Transverse colon (tissue), 4 donors: ENCODE results near the gene MRPL52. TPM values are rescaled to one million over a fixed set of nuclear protein-coding genes. Genes with fewer than 3 reads are reported as not detected.

Experiments used
- DNase-seq: peaks from one replicate; pipeline ENCODE4 v3.0.0-alpha.2; 2019
- H3K27ac ChIP-seq, 4 donors: fragments of 200-600 bp; sonication (generic); 2 replicates each; pipeline ENCODE4 v1.5.1; 2016 to 2018; ENCODE audit warnings: inconsistent platforms in 4 of 4
- H3K27me3 ChIP-seq: fragments of 200-600 bp; sonication (generic); 2 replicates; pipeline ENCODE4 v1.5.1; 2017; ENCODE audit warnings: inconsistent platforms
- H3K36me3 ChIP-seq, 4 donors: fragments of 200-600 bp; sonication (generic); 2 replicates each; pipeline ENCODE4 v1.5.1; 2017 to 2019; ENCODE audit warnings: inconsistent platforms in 4 of 4
- H3K4me1 ChIP-seq, 4 donors: fragments of 200-600 bp; sonication (generic); 2 replicates each; pipeline ENCODE4 v1.5.1; 2017 to 2020; ENCODE audit warnings: inconsistent platforms in 4 of 4
- H3K4me3 ChIP-seq, 4 donors: fragments of 200-600 bp; sonication (generic); 1 replicate in 1 of 4; 2 replicates in 3 of 4; pipeline versions ENCODE4 v1.5.1 to v1.6.1; 2017 to 2019; ENCODE audit warnings: inconsistent platforms in 4 of 4
- H3K9me3 ChIP-seq, 2 donors: fragments of 200-600 bp; sonication (generic); 2 replicates each; pipeline ENCODE4 v1.5.1; 2017 to 2019; ENCODE audit warnings: inconsistent platforms in 2 of 2
- CTCF ChIP-seq, 5 experiments: fragments of 200-600 bp in 3 of 5; fragments of 450-650 bp in 2 of 5; sonication (generic) in 3 of 5; IDR thresholded peaks; 1 replicate in 2 of 5; 2 replicates in 3 of 5; pipeline ENCODE4 v1.5.1; 2016 to 2017; ENCODE audit warnings: antibody characterized with exemption in 5 of 5, inconsistent platforms in 3 of 5, mild to moderate bottlenecking in 2 of 5, moderate library complexity in 1 of 5
- EP300 ChIP-seq: sonication (generic); formaldehyde crosslinking; IDR thresholded peaks from one replicate; pipeline ENCODE4 v1.6.1; 2017; ENCODE audit warnings: antibody characterized with exemption, low read depth
- POLR2A ChIP-seq: fragments of 450-650 bp; IDR thresholded peaks from one replicate; pipeline ENCODE4 v1.6.1; 2016; ENCODE audit warnings: antibody characterized with exemption, mild to moderate bottlenecking, moderate library complexity
- POLR2AphosphoS5 ChIP-seq, 3 donors: sonication (generic); formaldehyde crosslinking; IDR thresholded peaks; one replicate each; pipeline ENCODE4 v1.6.1; 2016; ENCODE audit warnings: antibody characterized with exemption in 3 of 3
- WGBS, 2 donors: methylation state at CpG; one replicate each; pipeline ENCODE4 v1.1.5; 2018; ENCODE audit warnings: low coverage in 1 of 2; 5-methylcytosine and 5-hydroxymethylcytosine counted together
- in situ Hi-C, 4 donors: fragments of 200-750 bp; cut with MboI; loops; one replicate each; pipeline versions ENCODE4 v1.15.0 to v1.15.1; 2017; ENCODE audit warnings: low sequenced_read_pairs in 3 of 4, low pct_ligation_motif_present in 1 of 4, low pct_unique_long_range_greater_than_20kb in 1 of 4
- intact Hi-C: fragments of 100-400 bp; cut with DNase I; formaldehyde crosslinking; loops from one replicate; pipeline ENCODE4 v1.15.1; 2023; ENCODE audit warnings: low total_unique reads
- total RNA-seq, 4 donors: library from RNA; depleted of rRNA; stranded (reverse); fragments of >200 nt; gene quantifications; one replicate each; pipeline ENCODE4 v1.1.0, GENCODE V29; 2016

The MRPL52 gene
- total RNA-seq, 4 donors from 2014 or later = 7.5 to 44.3 (median 23.8) TPM; not detected in 1

DNA sequence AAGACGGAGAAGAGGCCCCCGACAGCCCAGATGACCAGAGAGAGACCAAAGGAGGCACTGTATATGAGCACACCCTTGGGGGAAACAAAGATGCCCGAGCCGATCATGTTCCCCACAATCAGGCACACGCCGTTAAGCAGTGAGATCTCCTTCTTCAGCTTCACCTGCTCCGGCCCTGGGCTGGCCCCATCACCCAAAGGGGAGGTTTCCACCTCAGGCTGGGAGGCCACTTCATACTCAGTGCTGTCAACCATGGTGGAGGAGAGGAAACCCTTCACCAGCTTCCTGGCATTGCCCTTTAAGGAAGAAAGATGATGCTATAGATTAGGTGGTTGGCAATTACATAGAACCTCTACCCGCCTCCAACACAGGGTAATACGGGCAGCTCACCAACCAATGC, 16.5 kb upstream of the MRPL52 start:
- DNase-seq = no peak
- intact Hi-C loops (no loop called here), in situ Hi-C loops (no loop called here)
- Histone ChIP-seq H3K36me3 (no peaks in the 10 kb centered on the region), H3K27ac (no peak overlapping the region), H3K9me3 (no peaks in the 10 kb centered on the region), H3K27me3 (no peaks in the 10 kb centered on the region), H3K4me3 (no peak overlapping the region), H3K4me1 (peaks cover 0 to 20% (median 8%) of the 10 kb centered on the region in 4 donors)
- 76 to 82% methylated on average over 2 to 9 of the region's 9 CpGs for WGBS, 2 donors
- TF ChIP-seq POLR2AphosphoS5 (IDR thresholded peaks at IDR 0.05) = no peak
- no peak for TF ChIP-seq EP300
- no peak for TF ChIP-seq POLR2A
- TF ChIP-seq CTCF (IDR thresholded peaks at IDR 0.05) = no peak

GRCh38 chr14:22814373-22814772, 15.3 kb upstream of the MRPL52 start:
- Histone ChIP-seq H3K4me1 (peaks cover 0 to 17% (median 13%) of the 10 kb centered on the region in 4 donors), H3K4me3 (peak overlapping the region in 1 of 4 donors; percentile 28), H3K27ac (peak overlapping the region in 2 of 4 donors; percentile 49 to 62), H3K27me3 (no peaks in the 10 kb centered on the region), H3K9me3 (no peaks in the 10 kb centered on the region), H3K36me3 (no peaks in the 10 kb centered on the region)
- WGBS, 2 donors = 83 to 89% methylated on average over 4 to 7 of the region's 7 CpGs
- in situ Hi-C loops (no loop called here), intact Hi-C loops (no loop called here)
- DNase-seq = no peak
- TF ChIP-seq EP300 = no peak
- TF ChIP-seq CTCF (IDR thresholded peaks at IDR 0.05) = no peak
- TF ChIP-seq POLR2A = no peak
- no peak for TF ChIP-seq POLR2AphosphoS5 (IDR thresholded peaks at IDR 0.05)

DNA sequence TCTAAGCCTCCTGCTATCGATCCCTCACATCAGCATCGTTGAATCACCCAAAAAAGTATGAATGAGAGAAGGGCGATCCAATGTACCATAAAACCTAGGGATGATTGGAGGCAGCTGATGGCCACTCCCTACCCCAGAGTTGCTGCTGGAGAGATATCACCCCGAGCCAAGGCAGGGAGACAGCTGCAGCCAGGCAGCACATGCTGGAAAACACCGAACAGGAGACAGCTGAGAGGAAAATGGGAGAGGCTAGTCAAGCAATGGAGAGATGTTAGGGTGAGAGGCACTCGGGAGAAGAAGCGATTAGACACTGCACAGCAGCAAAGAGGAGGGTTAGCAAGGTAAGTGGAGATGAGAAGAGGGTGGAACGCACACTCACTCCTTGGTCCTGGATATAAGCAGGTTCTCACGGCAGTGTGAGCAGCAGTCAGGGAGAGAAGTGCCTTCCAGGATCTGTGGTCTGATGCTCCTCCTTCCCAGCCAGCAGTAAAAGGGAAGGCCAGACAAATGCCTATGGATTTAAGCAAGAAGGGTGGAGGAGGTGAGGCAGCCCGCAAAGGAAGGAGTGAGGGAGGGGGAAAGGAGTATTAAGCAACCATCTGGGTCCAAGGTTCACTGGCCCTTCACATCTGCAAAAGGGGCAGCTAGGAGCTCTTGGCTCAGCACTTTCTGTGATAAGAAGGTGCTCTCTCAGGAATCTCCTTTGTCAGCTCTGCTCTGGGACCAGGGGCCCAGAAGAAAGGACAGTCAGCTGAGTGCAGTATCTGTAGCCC, 14.6 kb upstream of the MRPL52 start, which contains the start of gene SLC7A7:
TSS of gene SLC7A7 (minus strand) at position 495 of the 773 bp plus-strand sequence. CDS start 2,037 bp downstream, outside the sequence.
- H3K4me1 ChIP-seq = peaks cover 0 to 23% (median 16%) of the 10 kb centered on the region in 4 donors
- no peaks in the 10 kb centered on the region for H3K27me3 ChIP-seq
- 23 to 30% methylated on average over 9 to 10 of the region's 10 CpGs for WGBS, 2 donors
- TF ChIP-seq POLR2AphosphoS5 (IDR thresholded peaks at IDR 0.05) (peak in 1 of 3 donors; percentile 2), EP300 (no peak)
- peak within 1 kb of the TSS; percentile 45 to 62 (median 48) for H3K27ac ChIP-seq
- no peaks in the 10 kb centered on the region for H3K36me3 ChIP-seq
- DNase-seq = peak; percentile 32
- H3K4me3 ChIP-seq = peak within 1 kb of the TSS in 1 of 4 donors; percentile 28
- in situ Hi-C loops = no loop called here
- no peaks in the 10 kb centered on the region for H3K9me3 ChIP-seq
- intact Hi-C loops = no loop called here

DNA sequence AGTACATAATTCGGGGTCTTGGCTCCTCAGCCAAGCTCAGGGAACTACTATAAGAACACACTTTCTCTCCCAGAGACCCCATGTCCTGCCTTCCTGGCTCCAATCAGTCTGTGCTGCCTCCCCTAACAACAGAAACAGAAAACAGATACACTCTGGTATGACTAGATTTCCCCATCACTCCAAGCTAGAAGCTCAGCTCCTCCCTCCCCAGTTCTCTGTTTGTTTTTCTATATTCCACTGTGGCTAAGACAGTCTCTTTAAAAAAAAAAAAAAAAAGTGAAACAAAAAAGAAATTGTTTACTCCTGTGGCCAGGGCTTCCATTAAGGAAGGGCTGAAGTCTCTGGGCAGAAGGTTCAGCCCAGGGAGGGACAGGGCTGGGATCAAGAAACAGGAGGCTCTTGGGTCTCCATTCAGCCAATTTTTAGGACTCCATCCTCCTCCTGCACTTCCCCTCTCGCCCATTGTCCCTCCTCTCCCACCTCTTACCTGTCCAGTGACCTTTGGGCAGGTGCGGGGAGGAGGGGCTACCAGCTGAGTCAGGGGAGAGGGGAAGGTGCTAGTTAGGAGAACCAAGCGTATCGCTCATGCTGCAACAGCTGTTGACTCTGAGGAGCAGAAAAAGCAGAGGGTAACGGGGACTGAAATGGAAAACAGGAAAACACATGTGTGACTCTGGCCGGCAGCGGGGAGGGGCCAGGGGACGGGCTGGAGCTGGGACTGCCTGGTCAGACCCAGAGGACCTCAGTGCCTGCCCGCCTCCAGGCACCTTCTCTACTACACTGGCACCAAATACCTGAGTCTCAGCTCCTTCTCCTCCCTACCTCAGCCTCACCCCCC, 10.3 kb upstream of the MRPL52 start:
- Histone ChIP-seq H3K36me3 (no peaks in the 10 kb centered on the region), H3K27ac (peak overlapping the region; percentile 69 to 85 (median 74)), H3K27me3 (no peaks in the 10 kb centered on the region), H3K9me3 (no peaks in the 10 kb centered on the region), H3K4me3 (peak overlapping the region in 1 of 4 donors; percentile 25), H3K4me1 (peaks cover 4 to 43% (median 30%) of the 10 kb centered on the region in 4 donors)
- DNase-seq = peak; percentile 64
- TF ChIP-seq CTCF (IDR thresholded peaks at IDR 0.05) (no peak), POLR2AphosphoS5 (IDR thresholded peaks at IDR 0.05) (peak in 1 of 3 donors; percentile 54), POLR2A (no peak), EP300 (no peak)
- in situ Hi-C loops = no loop called here
- 0 to 37% methylated on average over 1 to 10 of the region's 10 CpGs for WGBS, 2 donors
- intact Hi-C loops = no loop called here
